ENCODE data around the gene WNK3. TPM values are rescaled to one million over a fixed set of nuclear protein-coding genes. Genes with fewer than 3 reads are reported as not detected.

Gene WNK3
- polyA plus RNA-seq, 2 of the 4 experiments (the other 2 are of a cell fraction): 0.08 TPM; not detected in 1

DNA sequence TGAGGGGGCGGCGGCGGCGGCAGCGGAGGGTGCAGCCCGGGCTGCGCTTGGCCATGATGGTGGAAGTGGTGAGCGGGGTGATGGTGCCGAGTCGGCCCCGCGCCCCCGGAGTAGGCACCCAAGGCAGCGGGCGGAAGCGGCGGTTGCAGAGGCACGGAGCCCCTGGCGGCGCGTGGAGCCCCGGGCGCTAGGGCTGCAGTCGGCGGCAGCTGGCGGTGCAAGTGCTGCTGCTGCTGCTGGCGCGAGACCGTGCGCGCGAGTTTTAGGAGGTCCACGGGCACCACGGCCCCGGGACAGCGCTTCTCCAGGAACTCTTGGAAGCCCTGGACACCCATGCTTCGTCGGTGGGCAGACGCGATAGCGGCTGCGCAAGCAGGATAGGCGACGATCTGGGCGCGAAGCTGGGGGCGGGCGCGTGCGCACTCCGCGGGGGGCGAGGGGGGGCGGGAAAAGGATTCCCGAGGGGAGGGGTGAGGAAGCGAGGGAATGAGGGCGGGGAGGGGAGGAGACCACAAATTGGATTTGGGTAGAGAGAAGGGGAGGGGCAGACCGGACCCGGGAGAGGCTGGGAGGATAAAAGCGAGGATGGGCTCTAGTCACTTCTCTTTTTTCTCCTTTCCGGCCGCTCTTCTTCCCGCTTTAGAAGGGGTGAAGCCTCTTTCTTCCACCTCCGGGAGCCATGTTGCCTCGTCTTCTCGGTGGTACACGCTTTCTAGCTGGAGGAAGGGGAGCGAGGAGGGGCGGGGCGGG, 174.8 kb downstream of the WNK3 start, which contains the start of gene FAM120C (continued):
- TF ChIP-seq HES2 (IDR thresholded peaks at IDR 0.05): no peak
- TF ChIP-seq KDM5A (IDR thresholded peaks at IDR 0.05): no peak
- TF ChIP-seq CHD4 (IDR thresholded peaks at IDR 0.05; ENCODE audit: borderline replicate concordance): no peak
- peak; percentile 44; the same call in 1 of the 2 replicates for TF ChIP-seq MYC (IDR thresholded peaks at IDR 0.05; ENCODE audit: borderline replicate concordance, low read length)
- TF ChIP-seq USF2 (IDR thresholded peaks at IDR 0.05): no peak
- no peak for TF ChIP-seq ZC3H11A (IDR thresholded peaks at IDR 0.05)
- TF ChIP-seq CEBPB (IDR thresholded peaks at IDR 0.05): no peak
- no peak for TF ChIP-seq ATOH8 (CRISPR knock-in tag; IDR thresholded peaks at IDR 0.05; ENCODE audit: low read depth)
- no peak for TF ChIP-seq HEYL (CRISPR knock-in tag; IDR thresholded peaks at IDR 0.05)

DNA sequence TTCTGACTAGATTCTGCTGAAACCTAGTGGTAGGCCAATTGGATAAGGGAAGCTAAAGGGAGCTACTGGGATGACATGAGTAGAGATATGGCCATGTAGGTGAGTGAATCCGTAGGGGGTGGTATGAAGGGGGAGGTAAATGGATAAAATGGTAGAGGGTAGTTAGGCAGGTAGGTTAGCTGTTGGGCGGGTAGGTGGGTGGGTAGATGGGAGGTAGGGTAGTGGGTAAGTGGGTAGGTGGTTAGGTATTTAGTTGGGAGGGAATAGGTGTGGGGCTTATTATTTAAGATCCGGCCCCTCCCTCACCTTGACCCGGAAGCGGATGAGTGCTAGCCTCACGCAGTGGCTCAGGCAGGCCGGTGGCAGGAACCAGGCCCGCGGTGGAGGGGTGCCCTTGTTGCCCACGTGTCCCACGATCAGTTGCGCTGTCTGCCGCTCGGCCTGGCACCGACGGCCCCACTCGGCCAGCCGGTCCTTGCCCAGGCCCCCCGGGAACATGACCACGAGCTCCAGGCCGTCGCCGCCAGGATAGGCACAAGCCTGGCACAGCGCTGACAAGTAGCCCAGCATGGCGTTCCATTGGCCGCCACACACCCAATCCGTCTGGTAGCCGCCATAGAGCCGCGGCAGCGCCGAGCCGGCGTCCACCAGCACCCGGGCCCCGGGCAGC, 175.5 kb downstream of the WNK3 start:
- CTCF ChIA-PET: no interaction called here
- Histone ChIP-seq H3K4me2 (peak overlapping the region; percentile 94), H3K27ac (peak overlapping the region; percentile 98 to 99), H3K9me3 (no peaks in the 10 kb centered on the region), H3K4me3 (peak overlapping the region; percentile 91), H3K4me1 (peaks cover 45% of the 10 kb centered on the region)
- WGBS (ENCODE audit: missing lambda C conversion rate): under 1% methylated on average over 10 of the region's 36 CpGs
- POLR2A ChIA-PET: interaction anchor here (0.6 to 1.9 kb wide), 9 partner anchors 12 to 496 kb away, joined by 3 to 8 read pairs (median 4); partner anchors contain the start of genes HUWE1, PHF8 and TSR2
- DNase-seq (ENCODE audit: low read depth in 1 of 2, low spot score in 1 of 2): peak; percentile 58 to 66
- FAIRE-seq: no peak
- peak; percentile 81 to 84 for ATAC-seq
- TF ChIP-seq RCOR1 (IDR thresholded peaks at IDR 0.05; ENCODE audit: low read depth, low read length): no peak
- no peak for TF ChIP-seq ZNF302 (CRISPR knock-in tag; IDR thresholded peaks at IDR 0.05)
- no peak for TF ChIP-seq JUNB (IDR thresholded peaks at IDR 0.05)
- TF ChIP-seq PHF8 (IDR thresholded peaks at IDR 0.05; ENCODE audit: borderline replicate concordance, low read depth): 0 out of 2 replicates have a peak, but pooled peaks have one; percentile 23
- TF ChIP-seq, protein P1, sequence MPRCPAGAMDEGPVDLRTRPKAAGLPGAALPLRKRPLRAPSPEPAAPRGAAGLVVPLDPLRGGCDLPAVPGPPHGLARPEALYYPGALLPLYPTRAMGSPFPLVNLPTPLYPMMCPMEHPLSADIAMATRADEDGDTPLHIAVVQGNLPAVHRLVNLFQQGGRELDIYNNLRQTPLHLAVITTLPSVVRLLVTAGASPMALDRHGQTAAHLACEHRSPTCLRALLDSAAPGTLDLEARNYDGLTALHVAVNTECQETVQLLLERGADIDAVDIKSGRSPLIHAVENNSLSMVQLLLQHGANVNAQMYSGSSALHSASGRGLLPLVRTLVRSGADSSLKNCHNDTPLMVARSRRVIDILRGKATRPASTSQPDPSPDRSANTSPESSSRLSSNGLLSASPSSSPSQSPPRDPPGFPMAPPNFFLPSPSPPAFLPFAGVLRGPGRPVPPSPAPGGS (IDR thresholded peaks at IDR 0.05): 0 out of 3 replicates have a peak, but pooled peaks have one; percentile 10
- no peak for TF ChIP-seq MYC (IDR thresholded peaks at IDR 0.05; ENCODE audit: borderline replicate concordance, low read length)
- no peak for TF ChIP-seq NFE2L2 (conservative IDR thresholded peaks at IDR 0.05; ENCODE audit: low read length)
- no peak for TF ChIP-seq RARB (CRISPR knock-in tag; IDR thresholded peaks at IDR 0.05)
- TF ChIP-seq CBX8 (IDR thresholded peaks at IDR 0.05): no peak
- TF ChIP-seq USF2 (IDR thresholded peaks at IDR 0.05): peak; percentile 49
- no peak for TF ChIP-seq FOXS1 (CRISPR knock-in tag; IDR thresholded peaks at IDR 0.05)
- no peak for TF ChIP-seq HOXB5 (CRISPR knock-in tag; IDR thresholded peaks at IDR 0.05)
- TF ChIP-seq KDM5A (IDR thresholded peaks at IDR 0.05): no peak
- TF ChIP-seq RNF2 (IDR thresholded peaks at IDR 0.05; ENCODE audit: borderline replicate concordance, low read depth): no peak
- TF ChIP-seq PBX3 (IDR thresholded peaks at IDR 0.05): 0 out of 2 replicates have a peak, but pooled peaks have one; percentile 37
- no peak for TF ChIP-seq HDAC2 (IDR thresholded peaks at IDR 0.05)
- TF ChIP-seq, protein P2, sequence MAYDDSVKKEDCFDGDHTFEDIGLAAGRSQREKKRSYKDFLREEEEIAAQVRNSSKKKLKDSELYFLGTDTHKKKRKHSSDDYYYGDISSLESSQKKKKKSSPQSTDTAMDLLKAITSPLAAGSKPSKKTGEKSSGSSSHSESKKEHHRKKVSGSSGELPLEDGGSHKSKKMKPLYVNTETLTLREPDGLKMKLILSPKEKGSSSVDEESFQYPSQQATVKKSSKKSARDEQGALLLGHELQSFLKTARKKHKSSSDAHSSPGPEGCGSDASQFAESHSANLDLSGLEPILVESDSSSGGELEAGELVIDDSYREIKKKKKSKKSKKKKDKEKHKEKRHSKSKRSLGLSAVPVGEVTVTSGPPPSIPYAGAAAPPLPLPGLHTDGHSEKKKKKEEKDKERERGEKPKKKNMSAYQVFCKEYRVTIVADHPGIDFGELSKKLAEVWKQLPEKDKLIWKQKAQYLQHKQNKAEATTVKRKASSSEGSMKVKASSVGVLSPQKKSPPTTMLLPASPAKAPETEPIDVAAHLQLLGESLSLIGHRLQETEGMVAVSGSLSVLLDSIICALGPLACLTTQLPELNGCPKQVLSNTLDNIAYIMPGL (CRISPR knock-in tag; IDR thresholded peaks at IDR 0.05; ENCODE audit: borderline replicate concordance): no peak
- TF ChIP-seq, protein P3, sequence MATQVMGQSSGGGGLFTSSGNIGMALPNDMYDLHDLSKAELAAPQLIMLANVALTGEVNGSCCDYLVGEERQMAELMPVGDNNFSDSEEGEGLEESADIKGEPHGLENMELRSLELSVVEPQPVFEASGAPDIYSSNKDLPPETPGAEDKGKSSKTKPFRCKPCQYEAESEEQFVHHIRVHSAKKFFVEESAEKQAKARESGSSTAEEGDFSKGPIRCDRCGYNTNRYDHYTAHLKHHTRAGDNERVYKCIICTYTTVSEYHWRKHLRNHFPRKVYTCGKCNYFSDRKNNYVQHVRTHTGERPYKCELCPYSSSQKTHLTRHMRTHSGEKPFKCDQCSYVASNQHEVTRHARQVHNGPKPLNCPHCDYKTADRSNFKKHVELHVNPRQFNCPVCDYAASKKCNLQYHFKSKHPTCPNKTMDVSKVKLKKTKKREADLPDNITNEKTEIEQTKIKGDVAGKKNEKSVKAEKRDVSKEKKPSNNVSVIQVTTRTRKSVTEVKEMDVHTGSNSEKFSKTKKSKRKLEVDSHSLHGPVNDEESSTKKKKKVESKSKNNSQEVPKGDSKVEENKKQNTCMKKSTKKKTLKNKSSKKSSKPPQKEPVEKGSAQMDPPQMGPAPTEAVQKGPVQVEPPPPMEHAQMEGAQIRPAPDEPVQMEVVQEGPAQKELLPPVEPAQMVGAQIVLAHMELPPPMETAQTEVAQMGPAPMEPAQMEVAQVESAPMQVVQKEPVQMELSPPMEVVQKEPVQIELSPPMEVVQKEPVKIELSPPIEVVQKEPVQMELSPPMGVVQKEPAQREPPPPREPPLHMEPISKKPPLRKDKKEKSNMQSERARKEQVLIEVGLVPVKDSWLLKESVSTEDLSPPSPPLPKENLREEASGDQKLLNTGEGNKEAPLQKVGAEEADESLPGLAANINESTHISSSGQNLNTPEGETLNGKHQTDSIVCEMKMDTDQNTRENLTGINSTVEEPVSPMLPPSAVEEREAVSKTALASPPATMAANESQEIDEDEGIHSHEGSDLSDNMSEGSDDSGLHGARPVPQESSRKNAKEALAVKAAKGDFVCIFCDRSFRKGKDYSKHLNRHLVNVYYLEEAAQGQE (IDR thresholded peaks at IDR 0.05): no peak
- TF ChIP-seq EHF (CRISPR knock-in tag; IDR thresholded peaks at IDR 0.05): no peak

All from A549 (cell line).